Muscle of leg (tissue), 11 donors: Measurements from ENCODE around the gene TMSB4X. TPM values are rescaled to one million over a fixed set of nuclear protein-coding genes. Genes with fewer than 3 reads are reported as not detected.

Experiments used
- DNase-seq: peaks from one replicate; pipeline ENCODE4 v3.0.0; 2013
- H3K27ac ChIP-seq: one replicate; pipeline ENCODE4 v1.5.1; 2013; ENCODE audit warnings: mild to moderate bottlenecking, low read length, control low read depth
- H3K27me3 ChIP-seq: one replicate; pipeline ENCODE4 v1.6.1; 2013; ENCODE audit warnings: low read length; ENCODE audit not compliant: control insufficient read depth, insufficient read depth
- H3K36me3 ChIP-seq: one replicate; pipeline ENCODE4 v1.6.1; 2013; ENCODE audit warnings: low read length; ENCODE audit not compliant: control insufficient read depth, insufficient read depth
- H3K4me1 ChIP-seq: one replicate; pipeline ENCODE4 v1.6.1; 2013; ENCODE audit warnings: low read length; ENCODE audit not compliant: control insufficient read depth, insufficient read depth
- H3K4me3 ChIP-seq: one replicate; pipeline ENCODE4 v1.5.1; 2013; ENCODE audit warnings: low read length, control low read depth
- H3K9me3 ChIP-seq: replicated peaks from 2 replicates; pipeline ENCODE4 v1.6.1; 2013; ENCODE audit warnings: low read depth, low read length; ENCODE audit not compliant: control insufficient read depth
- WGBS: methylation state at CpG from one replicate; pipeline ENCODE4 v1.1.5; 2013; ENCODE audit warnings: missing lambda C conversion rate; ENCODE audit not compliant: insufficient coverage; 5-methylcytosine and 5-hydroxymethylcytosine counted together
- polyA plus RNA-seq, 8 donors: library from polyadenylated mRNA; unstranded; fragments of 120-200 nt; gene quantifications; one replicate each; pipeline versions ENCODE4 v1.2.1 to v1.2.3, GENCODE V29; 2013; ENCODE audit warnings: inconsistent platforms in 1 of 8, low replicate concordance in 1 of 8; ENCODE audit not compliant: insufficient read length in 8 of 8, insufficient read depth in 1 of 8
- total RNA-seq: library from RNA; stranded (reverse); fragments of 120-200 nt; gene quantifications from one replicate; pipeline ENCODE4 v1.2.4, GENCODE V29; 2013

TMSB4X gene
- total and polyA plus RNA-seq, 9 donors = 996 to 1,896 (median 1,301) TPM

GRCh38 chrX:12951595-12951975 is 23.3 kb upstream of the TMSB4X start:
- peaks cover 32% of the 10 kb centered on the region for H3K27me3 ChIP-seq
- 60% methylated on average over 1 of the region's 5 CpGs for WGBS
- no peaks in the 10 kb centered on the region for H3K9me3 ChIP-seq
- no peak for DNase-seq
- no peak overlapping the region for H3K27ac ChIP-seq
- H3K4me3 ChIP-seq = no peak overlapping the region
- peaks cover 28% of the 10 kb centered on the region for H3K4me1 ChIP-seq
- H3K36me3 ChIP-seq = no peaks in the 10 kb centered on the region

- Histone ChIP-seq H3K4me3 (no peak overlapping the region), H3K4me1 (peaks cover 21% of the 10 kb centered on the region), H3K27me3 (peaks cover 23% of the 10 kb centered on the region), H3K27ac (no peak overlapping the region), H3K9me3 (no peaks in the 10 kb centered on the region), H3K36me3 (no peaks in the 10 kb centered on the region)
- DNase-seq = no peak
- 83% methylated on average over 6 of the region's 8 CpGs for WGBS
Measured at GRCh38 chrX:12953420-12953819, 21.5 kb upstream of the TMSB4X start.

GRCh38 chrX:12954376-12954775 is 20.5 kb upstream of the TMSB4X start:
- Histone ChIP-seq H3K4me1 (peaks cover 19% of the 10 kb centered on the region), H3K36me3 (no peaks in the 10 kb centered on the region), H3K9me3 (no peaks in the 10 kb centered on the region), H3K27ac (no peak overlapping the region), H3K4me3 (no peak overlapping the region), H3K27me3 (peaks cover 24% of the 10 kb centered on the region)
- no peak for DNase-seq
- whole genome bisulfite sequencing = 79% methylated on average over 6 of the region's 9 CpGs

GRCh38 chrX:12954981-12955380 is 19.9 kb upstream of the TMSB4X start:
- H3K36me3 ChIP-seq = no peaks in the 10 kb centered on the region
- H3K4me1 ChIP-seq = peaks cover 13% of the 10 kb centered on the region
- 73% methylated on average over 3 of the region's 4 CpGs for WGBS
- peak overlapping the region; percentile 3 for H3K27ac ChIP-seq
- H3K9me3 ChIP-seq = no peaks in the 10 kb centered on the region
- H3K4me3 ChIP-seq = no peak overlapping the region
- H3K27me3 ChIP-seq = peaks cover 20% of the 10 kb centered on the region
- no peak for DNase-seq

GRCh38 chrX:12955882-12956703 is 18.8 kb upstream of the TMSB4X start:
- WGBS = 57% methylated on average over 12 of the region's 20 CpGs
- Histone ChIP-seq H3K4me1 (peaks cover 8% of the 10 kb centered on the region), H3K27me3 (peaks cover 13% of the 10 kb centered on the region), H3K36me3 (no peaks in the 10 kb centered on the region), H3K9me3 (no peaks in the 10 kb centered on the region), H3K4me3 (no peak overlapping the region), H3K27ac (peak overlapping the region; percentile 79)
- DNase-seq = peak; percentile 86

- no peak overlapping the region for H3K4me3 ChIP-seq
Measured at GRCh38 chrX:12956704-12957534, 18.0 kb upstream of the TMSB4X start.

GRCh38 chrX:12958059-12958458 is 16.9 kb upstream of the TMSB4X start:
- no peak overlapping the region for H3K4me3 ChIP-seq
- DNase-seq = no peak
- no peaks in the 10 kb centered on the region for H3K36me3 ChIP-seq
- peaks cover 8% of the 10 kb centered on the region for H3K4me1 ChIP-seq
- no peaks in the 10 kb centered on the region for H3K9me3 ChIP-seq
- H3K27ac ChIP-seq = no peak overlapping the region
- WGBS = 63% methylated on average over 1 of the region's 5 CpGs
- peaks cover 12% of the 10 kb centered on the region for H3K27me3 ChIP-seq

More at GRCh38 chrX:12956704-12957534, 18.0 kb upstream of the TMSB4X start:
- Histone ChIP-seq H3K27me3 (peaks cover 15% of the 10 kb centered on the region), H3K27ac (peak overlapping the region; percentile 79), H3K4me1 (peaks cover 8% of the 10 kb centered on the region), H3K9me3 (no peaks in the 10 kb centered on the region), H3K36me3 (no peaks in the 10 kb centered on the region)
- peak; percentile 71 for DNase-seq
- WGBS = no CpG with 5 or more reads among the region's 8 CpGs

GRCh38 chrX:12958461-12958860 is 16.4 kb upstream of the TMSB4X start:
- Histone ChIP-seq H3K27ac (no peak overlapping the region), H3K27me3 (peaks cover 12% of the 10 kb centered on the region), H3K36me3 (no peaks in the 10 kb centered on the region), H3K4me1 (peaks cover 8% of the 10 kb centered on the region), H3K9me3 (no peaks in the 10 kb centered on the region), H3K4me3 (no peak overlapping the region)
- WGBS = no CpG with 5 or more reads among the region's 4 CpGs
- no peak for DNase-seq

GRCh38 chrX:12961196-12961718 is 13.7 kb upstream of the TMSB4X start:
- Histone ChIP-seq H3K27ac (no peak overlapping the region), H3K36me3 (no peaks in the 10 kb centered on the region), H3K4me1 (peaks cover 2% of the 10 kb centered on the region), H3K9me3 (no peaks in the 10 kb centered on the region), H3K27me3 (peaks cover 8% of the 10 kb centered on the region), H3K4me3 (no peak overlapping the region)
- WGBS = no CpG with 5 or more reads among the region's 2 CpGs
- DNase-seq = peak; percentile 26

GRCh38 chrX:12962041-12962504 is 12.8 kb upstream of the TMSB4X start:
- no peak overlapping the region for H3K4me3 ChIP-seq
- no peaks in the 10 kb centered on the region for H3K36me3 ChIP-seq
- peaks cover 8% of the 10 kb centered on the region for H3K27me3 ChIP-seq
- DNase-seq = no peak
- H3K9me3 ChIP-seq = no peaks in the 10 kb centered on the region
- H3K27ac ChIP-seq = no peak overlapping the region
- 63% methylated on average over 4 of the region's 4 CpGs for WGBS
- no peaks in the 10 kb centered on the region for H3K4me1 ChIP-seq
